Measurements from ENCODE around the gene KLHL17. TPM values are rescaled to one million over a fixed set of nuclear protein-coding genes. Genes with fewer than 3 reads are reported as not detected.
A peak's percentile ranks its signal among the peaks of the same experiment; 100 is the strongest.

KLHL17 gene
- total RNA-seq, 1 donor from 2014 or later: 41.5 TPM

DNA sequence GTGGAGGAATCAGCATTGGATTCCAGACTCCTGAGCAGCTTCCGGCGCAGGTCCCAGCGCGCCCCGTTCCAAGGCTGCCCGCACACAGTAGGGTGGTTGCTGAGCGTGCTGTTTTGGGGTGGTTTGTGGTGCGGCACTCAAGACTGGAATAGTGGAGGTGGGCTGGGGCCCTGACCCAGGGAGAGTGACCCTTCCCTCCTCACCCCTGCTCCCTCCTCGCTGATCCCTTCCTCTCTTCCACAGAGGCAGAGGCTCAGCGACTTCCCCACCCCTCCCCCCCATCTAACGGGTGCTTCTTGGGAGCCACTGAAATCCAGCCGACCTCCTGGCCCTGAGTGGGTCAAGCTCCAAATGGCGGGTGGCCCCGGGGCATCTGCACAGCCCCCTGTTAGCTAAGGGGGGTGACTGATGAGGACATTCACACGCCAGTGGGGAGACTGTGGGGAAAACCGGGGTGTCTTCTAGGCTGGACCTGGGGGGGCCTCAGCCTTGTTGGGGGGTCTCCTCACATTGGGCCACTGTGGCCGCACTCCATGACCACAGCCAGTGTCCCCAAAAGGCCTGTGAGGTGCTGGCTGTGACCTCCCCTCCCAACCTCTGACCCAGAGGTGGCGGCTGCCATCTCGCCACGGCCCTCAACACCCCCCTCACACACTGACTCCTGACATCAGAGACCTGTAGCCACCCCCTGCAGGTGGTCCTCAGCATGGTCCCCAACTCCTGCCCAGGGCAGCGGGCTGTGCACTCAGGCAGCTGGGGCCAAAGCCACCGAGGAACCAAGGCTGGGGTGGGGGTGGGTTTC is 43.4 kb downstream of the KLHL17 start:
- H3K27ac Mint-ChIP-seq (ENCODE audit: unreplicated experiment): no peak overlapping the region
- H3K4me1 Mint-ChIP-seq: peaks cover 12% of the 10 kb centered on the region
- peaks cover 20% of the 10 kb centered on the region for H3K27me3 Mint-ChIP-seq (ENCODE audit: low read depth)
- H3K36me3 Mint-ChIP-seq (ENCODE audit: low read depth): no peaks in the 10 kb centered on the region
- H3K9me3 Mint-ChIP-seq: no peaks in the 10 kb centered on the region
- H3K4me3 Mint-ChIP-seq: peak overlapping the region; percentile 72
- DNase-seq (ENCODE audit: low read depth, low spot score): no peak
- TF ChIP-seq, protein P1, sequence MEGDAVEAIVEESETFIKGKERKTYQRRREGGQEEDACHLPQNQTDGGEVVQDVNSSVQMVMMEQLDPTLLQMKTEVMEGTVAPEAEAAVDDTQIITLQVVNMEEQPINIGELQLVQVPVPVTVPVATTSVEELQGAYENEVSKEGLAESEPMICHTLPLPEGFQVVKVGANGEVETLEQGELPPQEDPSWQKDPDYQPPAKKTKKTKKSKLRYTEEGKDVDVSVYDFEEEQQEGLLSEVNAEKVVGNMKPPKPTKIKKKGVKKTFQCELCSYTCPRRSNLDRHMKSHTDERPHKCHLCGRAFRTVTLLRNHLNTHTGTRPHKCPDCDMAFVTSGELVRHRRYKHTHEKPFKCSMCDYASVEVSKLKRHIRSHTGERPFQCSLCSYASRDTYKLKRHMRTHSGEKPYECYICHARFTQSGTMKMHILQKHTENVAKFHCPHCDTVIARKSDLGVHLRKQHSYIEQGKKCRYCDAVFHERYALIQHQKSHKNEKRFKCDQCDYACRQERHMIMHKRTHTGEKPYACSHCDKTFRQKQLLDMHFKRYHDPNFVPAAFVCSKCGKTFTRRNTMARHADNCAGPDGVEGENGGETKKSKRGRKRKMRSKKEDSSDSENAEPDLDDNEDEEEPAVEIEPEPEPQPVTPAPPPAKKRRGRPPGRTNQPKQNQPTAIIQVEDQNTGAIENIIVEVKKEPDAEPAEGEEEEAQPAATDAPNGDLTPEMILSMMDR (conservative IDR thresholded peaks at IDR 0.05): no peak

DNA sequence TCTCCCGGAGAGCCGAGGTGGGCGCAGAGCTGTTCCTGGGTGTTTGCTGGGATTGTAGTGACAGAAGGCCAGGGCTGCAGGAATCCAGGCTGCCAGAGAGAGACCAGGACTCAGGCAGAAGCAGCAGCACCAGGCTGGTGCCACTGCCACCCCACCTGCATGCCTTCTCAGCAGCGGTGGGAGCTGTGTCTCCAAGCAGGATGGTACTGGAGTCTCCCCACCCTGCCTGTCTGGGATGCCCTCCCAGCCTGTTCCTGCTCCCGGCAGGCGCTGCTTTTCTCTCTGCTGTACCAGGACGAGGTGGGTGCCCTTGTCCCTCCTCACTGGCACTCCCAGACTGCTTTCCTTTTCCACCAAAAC is 44.0 kb downstream of the KLHL17 start:
- TF ChIP-seq, protein P1 (conservative IDR thresholded peaks at IDR 0.05): no peak
- peak overlapping the region; percentile 78 for H3K4me3 Mint-ChIP-seq
- no peak for DNase-seq (ENCODE audit: low read depth, low spot score)
- H3K36me3 Mint-ChIP-seq (ENCODE audit: low read depth): no peaks in the 10 kb centered on the region
- peaks cover 18% of the 10 kb centered on the region for H3K27me3 Mint-ChIP-seq (ENCODE audit: low read depth)
- H3K9me3 Mint-ChIP-seq: no peaks in the 10 kb centered on the region
- peaks cover 12% of the 10 kb centered on the region for H3K4me1 Mint-ChIP-seq
- H3K27ac Mint-ChIP-seq (ENCODE audit: unreplicated experiment): no peak overlapping the region

DNA sequence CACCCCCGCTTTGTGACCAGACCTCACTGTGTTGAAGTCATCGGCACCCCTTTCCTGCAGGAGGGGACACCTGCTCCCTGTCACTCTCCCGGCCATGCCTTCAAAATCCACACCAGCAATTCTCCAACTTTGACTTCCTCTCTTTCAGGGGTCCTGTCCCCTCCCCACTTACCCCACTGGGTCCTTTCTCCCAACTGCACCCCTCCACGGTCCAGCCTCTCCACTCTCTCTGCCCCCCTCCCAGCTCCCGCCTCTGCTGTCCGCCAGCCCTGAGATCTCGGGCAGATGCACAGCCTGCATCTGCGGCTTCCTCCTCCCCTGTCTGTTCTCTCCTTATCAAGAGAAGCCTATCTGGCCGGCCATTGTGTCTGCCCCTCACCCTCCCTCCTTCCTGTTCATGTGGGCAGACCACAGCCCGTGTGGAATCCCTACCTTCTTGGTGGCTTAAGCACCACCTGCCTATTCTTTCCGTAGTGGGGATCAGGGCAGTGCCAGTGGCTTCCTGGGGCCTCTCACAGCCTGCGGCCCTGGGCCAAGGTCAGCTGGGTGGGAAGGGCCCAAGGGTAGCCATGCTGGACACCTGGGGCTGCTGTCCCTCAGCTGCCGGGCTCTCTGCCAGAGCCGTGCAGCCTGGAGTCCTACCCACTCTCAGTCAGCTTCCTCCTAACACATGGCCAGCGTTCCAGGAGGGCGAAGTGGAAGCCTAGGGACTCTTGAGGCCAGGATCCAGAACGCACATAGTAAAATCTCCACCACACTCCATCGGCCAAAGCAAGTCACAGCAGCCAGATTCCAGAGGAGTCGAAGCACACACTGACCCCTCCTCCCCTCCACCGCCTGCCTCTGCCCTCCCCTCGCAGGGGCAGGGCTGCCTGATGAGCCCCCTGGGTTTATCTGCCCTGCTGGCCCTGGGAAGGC is 44.7 kb downstream of the KLHL17 start:
- DNase-seq (ENCODE audit: low read depth, low spot score): no peak
- Mint-ChIP-seq H3K4me3 (peak overlapping the region; percentile 78), H3K27ac (ENCODE audit: unreplicated experiment) (no peak overlapping the region), H3K4me1 (peaks cover 12% of the 10 kb centered on the region), H3K36me3 (ENCODE audit: low read depth) (no peaks in the 10 kb centered on the region), H3K27me3 (ENCODE audit: low read depth) (peaks cover 17% of the 10 kb centered on the region), H3K9me3 (no peaks in the 10 kb centered on the region)
- TF ChIP-seq, protein P1 (conservative IDR thresholded peaks at IDR 0.05): no peak

DNA sequence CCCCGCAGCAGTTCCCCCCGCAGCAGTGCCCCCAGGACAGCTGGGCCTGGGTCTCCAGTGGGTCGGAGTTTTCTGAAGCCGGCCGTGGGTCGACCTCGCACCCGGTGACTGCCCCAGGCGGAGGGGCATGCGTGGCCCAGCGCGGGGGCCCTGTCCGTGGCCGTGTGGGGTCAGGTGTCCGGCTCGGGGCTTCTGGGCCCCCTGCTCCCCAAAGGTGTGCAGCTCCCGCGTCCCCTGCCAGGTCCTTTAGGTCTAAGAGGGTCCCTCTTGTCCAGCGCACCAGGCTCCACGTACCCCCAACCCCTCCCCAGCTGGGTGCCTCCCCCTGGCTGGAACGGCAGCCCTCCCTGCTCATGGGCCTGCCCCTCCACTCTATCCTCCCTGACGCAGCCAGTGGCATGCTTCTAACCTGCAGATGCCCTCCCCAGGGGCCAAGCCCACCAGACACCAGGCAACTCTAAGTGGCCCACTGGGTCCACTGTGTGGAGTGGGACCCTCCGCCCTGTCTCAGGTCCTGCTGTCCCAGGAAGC is 45.5 kb downstream of the KLHL17 start:
- H3K27me3 Mint-ChIP-seq (ENCODE audit: low read depth): peaks cover 15% of the 10 kb centered on the region
- DNase-seq (ENCODE audit: low read depth, low spot score): no peak

More for the DNA sequence above, 45.5 kb downstream of the KLHL17 start:
- Mint-ChIP-seq H3K36me3 (ENCODE audit: low read depth) (no peaks in the 10 kb centered on the region), H3K4me3 (no peak overlapping the region), H3K9me3 (no peaks in the 10 kb centered on the region), H3K4me1 (peaks cover 12% of the 10 kb centered on the region), H3K27ac (ENCODE audit: unreplicated experiment) (no peak overlapping the region)
- TF ChIP-seq, protein P1 (conservative IDR thresholded peaks at IDR 0.05): no peak
